Endothelial cell of umbilical vein (primary cell): Measurements from ENCODE around the gene C16orf87. TPM values are rescaled to one million over a fixed set of nuclear protein-coding genes. Genes with fewer than 3 reads are reported as not detected.

Experiments
- BruUV-seq: library from RNA; stranded (reverse); fragments of 400-500 nt; replicated peaks from 2 replicates; lab custom pipeline; 2021; lab: Mats Ljungman, UMichigan
- CTCF ChIA-PET: fragments of 300-600, 350-600 bp; sonication (Branson Sonifier 250); formaldehyde crosslinking; loops from one replicate; lab custom pipeline; 2021; ENCODE audit warnings: antibody characterized with exemption, inconsistent platforms; lab: Charles Lee
- POLR2A ChIA-PET: fragments of 300-600, 350-600 bp; sonication (Branson Sonifier 250); formaldehyde crosslinking; loops from one replicate; lab custom pipeline; 2021; ENCODE audit warnings: antibody characterized with exemption, inconsistent platforms; lab: Charles Lee
- DNase-seq: peaks from one replicate; pipeline ENCODE4 v3.0.0-alpha.2; 2011; ENCODE audit warnings: low read depth, low spot score
- FAIRE-seq: peaks from 2 replicates; lab custom pipeline; 2011; peaks lifted over from hg19 to GRCh38; lab: Jason Lieb, UNC
- H2AFZ ChIP-seq: 2 replicates; pipeline ENCODE4 v1.6.0; 2012; ENCODE audit warnings: low read depth, low read length, control low read depth, inconsistent platforms
- H3K27ac ChIP-seq: 2 replicates; pipeline ENCODE4 v1.5.1; 2011; ENCODE audit warnings: low read depth, mild to moderate bottlenecking, control low read depth, low read length, moderate library complexity; ENCODE audit not compliant: insufficient read depth
- H3K27me3 ChIP-seq, 2 experiments: 2 replicates each; pipeline versions ENCODE4 v1.6.0 to v1.6.1; 2011; ENCODE audit warnings: low read length in 2 of 2, mixed read lengths in 1 of 2; ENCODE audit not compliant: control insufficient read depth in 2 of 2, insufficient read depth in 2 of 2
- H3K36me3 ChIP-seq, 2 experiments: 2 replicates in 1 of 2; 3 replicates in 1 of 2; pipeline ENCODE4 v1.5.1; 2011; ENCODE audit warnings: low read length in 2 of 2, mild to moderate bottlenecking in 1 of 2, moderate library complexity in 1 of 2; ENCODE audit not compliant: control insufficient read depth in 2 of 2, insufficient read depth in 2 of 2; ENCODE audit errors: extremely low read depth in 1 of 2
- H3K4me1 ChIP-seq: 3 replicates; pipeline ENCODE4 v1.5.1; 2011; ENCODE audit warnings: mild to moderate bottlenecking, low read length; ENCODE audit not compliant: control insufficient read depth, insufficient read depth; ENCODE audit errors: extremely low read depth
- H3K4me2 ChIP-seq: 2 replicates; pipeline ENCODE4 v1.6.1; 2011; ENCODE audit warnings: low read length, control low read depth, mixed read lengths; ENCODE audit not compliant: insufficient read depth
- H3K4me3 ChIP-seq, 3 experiments: fragments of 200-600 bp in 1 of 3; sonication (generic), shearing (Covaris generic) in 1 of 3; replicated peaks in 1 of 3; 2 replicates each; pipeline ENCODE4 v1.5.1; 2011 to 2016; ENCODE audit warnings: control low read depth in 3 of 3, low read length in 3 of 3, mild to moderate bottlenecking in 2 of 3, inconsistent platforms in 1 of 3, low read depth in 1 of 3, moderate library complexity in 1 of 3; ENCODE audit not compliant: insufficient read depth in 1 of 3
- H3K79me2 ChIP-seq: 2 replicates; pipeline ENCODE4 v1.6.0; 2012; ENCODE audit warnings: low read length, inconsistent platforms; ENCODE audit not compliant: control insufficient read depth, insufficient read depth
- H3K9ac ChIP-seq: replicated peaks from 2 replicates; pipeline ENCODE3; 2011; ENCODE audit warnings: low read length, control low read depth; ENCODE audit not compliant: insufficient read depth; ENCODE audit errors: extremely low read depth
- H3K9me1 ChIP-seq: replicated peaks from 3 replicates; pipeline ENCODE4 v1.6.0; 2011; ENCODE audit warnings: mild to moderate bottlenecking, low read length; ENCODE audit not compliant: control insufficient read depth, insufficient read depth; ENCODE audit errors: extremely low read depth
- H3K9me3 ChIP-seq: replicated peaks from 2 replicates; pipeline ENCODE4 v1.5.1; 2012; ENCODE audit warnings: low read length, inconsistent platforms; ENCODE audit not compliant: control insufficient read depth, insufficient read depth
- H4K20me1 ChIP-seq: replicated peaks from 2 replicates; pipeline ENCODE3; 2011; ENCODE audit warnings: mild to moderate bottlenecking, low read length; ENCODE audit not compliant: control insufficient read depth, insufficient read depth; ENCODE audit errors: extremely low read depth
- EZH2 ChIP-seq: IDR thresholded peaks from 2 replicates; pipeline ENCODE4 v1.6.1; 2012; ENCODE audit warnings: borderline replicate concordance, low read depth, mild to moderate bottlenecking, moderate library complexity, low read length, inconsistent platforms; ENCODE audit not compliant: severe bottlenecking
- FOS ChIP-seq: IDR thresholded peaks from 2 replicates; pipeline ENCODE4 v1.6.1; 2011; ENCODE audit warnings: mild to moderate bottlenecking, low read length, moderate library complexity, borderline replicate concordance; ENCODE audit not compliant: insufficient read depth
- GATA2 ChIP-seq: IDR thresholded peaks from 2 replicates; pipeline ENCODE4 v1.7.0; 2011; ENCODE audit warnings: low read depth, mild to moderate bottlenecking, moderate library complexity, mixed read lengths, low read length; ENCODE audit not compliant: insufficient read length, insufficient read depth
- JUN ChIP-seq: IDR thresholded peaks from 2 replicates; pipeline ENCODE4 v1.6.1; 2011; ENCODE audit warnings: borderline replicate concordance, low read depth; ENCODE audit not compliant: insufficient read length, insufficient read depth
- MYC ChIP-seq: IDR thresholded peaks from one replicate; pipeline ENCODE4 v1.6.1; 2011; ENCODE audit warnings: mild to moderate bottlenecking, low read depth, low read length
- POLR2A ChIP-seq: IDR thresholded peaks from 2 replicates; pipeline ENCODE4 v1.6.1; 2012; ENCODE audit warnings: low read depth, mild to moderate bottlenecking, control low read depth, low read length
- dilution Hi-C: fragments of 300-500 bp; cut with MboI; formaldehyde crosslinking; loops from one replicate; pipeline ENCODE4 v1.15.0; 2019; ENCODE audit warnings: low sequenced_read_pairs; ENCODE audit not compliant: extremely low pct_ligation_motif_present
- intact Hi-C: fragments of 100-400 bp; cut with micrococcal nuclease; formaldehyde crosslinking; loops from one replicate; pipeline ENCODE4 v1.10.0; 2022
- polyA plus RNA-seq, 4 experiments: library from polyadenylated mRNA; depleted of rRNA in 3 of 4; stranded (reverse) in 3 of 4; unstranded in 1 of 4; fragments of >200 nt; gene quantifications; 2 replicates each; pipeline versions ENCODE4 v1.2.1 to v1.2.3, GENCODE V29; 2011 to 2012; ENCODE audit warnings: missing spikeins in 1 of 4
- total RNA-seq: library from RNA; stranded (reverse); gene quantifications from 2 replicates; pipeline ENCODE4 v1.2.3, GENCODE V29; 2021
- TF ChIP-seq, protein P1 (sequence below): IDR thresholded peaks from 2 replicates; pipeline ENCODE4 v1.6.1; 2011; ENCODE audit not compliant: insufficient read depth, insufficient read length
- TF ChIP-seq, protein P2 (sequence below), 2 donors: IDR thresholded peaks; 1 replicate in 1 of 2; 2 replicates in 1 of 2; pipeline ENCODE4 v1.5.1; 2011; ENCODE audit warnings: low read length in 2 of 2, mild to moderate bottlenecking in 2 of 2, moderate library complexity in 2 of 2, control low read depth in 1 of 2, inconsistent platforms in 1 of 2, low read depth in 1 of 2; ENCODE audit not compliant: insufficient read depth in 1 of 2; ENCODE audit errors: extremely low read depth in 1 of 2

Gene C16orf87
- total and polyA plus RNA-seq, 2 donors (not counting 3 experiments of a cell fraction or from before 2014, with no cell fraction given) = 2.4 to 8.5 TPM

DNA sequence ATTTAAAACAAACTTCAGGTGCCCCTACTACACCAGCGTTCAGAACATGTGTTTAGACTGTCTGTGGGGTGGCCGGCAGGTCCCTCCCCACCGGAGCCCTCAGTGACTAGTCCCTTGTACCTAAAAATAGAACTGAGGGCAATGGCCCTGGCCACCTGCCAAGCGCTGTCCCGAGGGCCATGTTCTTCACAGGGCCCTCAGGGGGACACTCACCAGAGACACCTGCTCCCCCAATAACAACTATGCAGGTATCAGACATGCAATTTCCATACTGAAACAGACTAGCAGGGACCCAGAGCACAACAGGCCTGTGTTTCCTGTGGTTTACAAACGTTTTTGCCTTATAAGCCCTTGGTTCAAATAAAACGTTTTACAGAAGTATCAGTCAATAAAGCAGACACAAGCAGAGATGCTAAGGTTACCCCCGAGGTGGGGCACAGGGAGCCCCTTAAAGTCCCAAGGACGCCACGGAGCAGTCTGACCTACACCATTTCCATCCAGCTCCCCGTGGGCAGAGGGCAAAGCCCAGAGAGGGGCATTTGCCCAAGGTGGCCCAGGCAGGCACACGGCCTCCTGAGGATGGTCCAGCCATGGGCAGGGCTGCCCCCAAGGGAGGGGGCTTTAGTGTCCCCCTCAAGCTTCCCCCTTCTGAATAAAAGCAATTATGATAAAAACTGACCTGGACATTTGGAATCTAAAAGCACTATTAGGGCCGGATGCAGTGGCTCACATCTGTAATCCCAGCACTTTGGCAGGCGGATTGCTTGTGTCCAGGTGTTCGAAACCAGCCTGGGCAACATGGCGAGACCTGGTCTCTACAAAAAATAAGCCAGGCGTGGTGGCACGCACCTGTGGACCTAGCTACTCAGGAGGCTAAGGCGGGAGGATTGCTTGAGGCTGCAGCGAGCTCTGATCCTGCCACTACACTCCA lies 81.9 kb downstream of the C16orf87 start:
- no peaks in the 10 kb centered on the region for H3K27me3 ChIP-seq
- intact Hi-C loops (no loop called here), dilution Hi-C loops (no loop called here)
- no peaks in the 10 kb centered on the region for H3K9me3 ChIP-seq
- H3K4me2 ChIP-seq = no peak overlapping the region
- no peaks in the 10 kb centered on the region for H3K79me2 ChIP-seq
- ChIA-PET CTCF (no interaction called here), POLR2A (no interaction called here)
- H3K36me3 ChIP-seq = no peaks in the 10 kb centered on the region
- H2AFZ ChIP-seq = no peak overlapping the region
- H3K9ac ChIP-seq = no peak overlapping the region
- DNase-seq (no peak), FAIRE-seq (no peak)
- H3K4me1 ChIP-seq = no peaks in the 10 kb centered on the region
- no TSS peak for BruUV-seq
- no peaks in the 10 kb centered on the region for H4K20me1 ChIP-seq
- H3K4me3 ChIP-seq = no peak overlapping the region
- H3K9me1 ChIP-seq = no peaks in the 10 kb centered on the region
- TF ChIP-seq, protein P1, sequence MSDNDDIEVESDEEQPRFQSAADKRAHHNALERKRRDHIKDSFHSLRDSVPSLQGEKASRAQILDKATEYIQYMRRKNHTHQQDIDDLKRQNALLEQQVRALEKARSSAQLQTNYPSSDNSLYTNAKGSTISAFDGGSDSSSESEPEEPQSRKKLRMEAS = no peak
- no peak for TF ChIP-seq EZH2
- no peak for TF ChIP-seq FOS
- TF ChIP-seq, protein P2, sequence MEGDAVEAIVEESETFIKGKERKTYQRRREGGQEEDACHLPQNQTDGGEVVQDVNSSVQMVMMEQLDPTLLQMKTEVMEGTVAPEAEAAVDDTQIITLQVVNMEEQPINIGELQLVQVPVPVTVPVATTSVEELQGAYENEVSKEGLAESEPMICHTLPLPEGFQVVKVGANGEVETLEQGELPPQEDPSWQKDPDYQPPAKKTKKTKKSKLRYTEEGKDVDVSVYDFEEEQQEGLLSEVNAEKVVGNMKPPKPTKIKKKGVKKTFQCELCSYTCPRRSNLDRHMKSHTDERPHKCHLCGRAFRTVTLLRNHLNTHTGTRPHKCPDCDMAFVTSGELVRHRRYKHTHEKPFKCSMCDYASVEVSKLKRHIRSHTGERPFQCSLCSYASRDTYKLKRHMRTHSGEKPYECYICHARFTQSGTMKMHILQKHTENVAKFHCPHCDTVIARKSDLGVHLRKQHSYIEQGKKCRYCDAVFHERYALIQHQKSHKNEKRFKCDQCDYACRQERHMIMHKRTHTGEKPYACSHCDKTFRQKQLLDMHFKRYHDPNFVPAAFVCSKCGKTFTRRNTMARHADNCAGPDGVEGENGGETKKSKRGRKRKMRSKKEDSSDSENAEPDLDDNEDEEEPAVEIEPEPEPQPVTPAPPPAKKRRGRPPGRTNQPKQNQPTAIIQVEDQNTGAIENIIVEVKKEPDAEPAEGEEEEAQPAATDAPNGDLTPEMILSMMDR (IDR thresholded peaks at IDR 0.05; ENCODE audit: extremely low read depth in 1 of 2, insufficient read depth in 1 of 2, low read depth in 1 of 2, low read length in 2 of 2) = no peak
- no peak for TF ChIP-seq JUN
- no peak for TF ChIP-seq GATA2
- TF ChIP-seq MYC = no peak
- no peak for TF ChIP-seq POLR2A
- H3K27ac ChIP-seq = no peak overlapping the region
